Left ventricle myocardium superior (tissue), 1 donor: Measurements from ENCODE around the gene IZUMO2. TPM values are rescaled to one million over a fixed set of nuclear protein-coding genes. Genes with fewer than 3 reads are reported as not detected.

Experiments
- ATAC-seq: fragments of 200-7000 bp; cut with Tn5 transposase; one replicate; pipeline ENCODE4 v1.9.1; 2020; ENCODE audit warnings: mild to moderate bottlenecking, moderate library complexity
- DNase-seq: peaks from one replicate; pipeline ENCODE4 v3.0.0-alpha.2; 2020
- intact Hi-C: fragments of 100-400 bp; cut with micrococcal nuclease; formaldehyde crosslinking; loops from one replicate; pipeline ENCODE4 v1.11.0; 2022
- long read RNA-seq: library from polyadenylated mRNA; unstranded; transcript quantifications from one replicate; pipeline ENCODE4 v2.0.0, GENCODE V29; 2021
- total RNA-seq: library from RNA; stranded (reverse); fragmentation: NEBNext Ultra II Directional; extraction: Animal tissue kit (Norgen Biotek cat#: 25700); gene quantifications from one replicate; pipeline ENCODE4 v1.2.1, GENCODE V29; 2021
- donor health status: DM: no; HTN: yes; CAD: no; lungs with severe emphysema.

Gene IZUMO2
- not detected for total RNA-seq
- long read RNA-seq, result 0 reads

GRCh38 chr19:50162988-50163387 is at the start of gene IZUMO2:
IZUMO2 (minus strand) TSS chr19:50163281; CDS start chr19:50163194, 87 bp downstream.
- intact Hi-C loops, result no loop called here
- no peak for DNase-seq
- no peak for ATAC-seq

- ATAC-seq, result no peak
- intact Hi-C loops, result no loop called here
- no peak for DNase-seq
Observed at GRCh38 chr19:50210425-50210824, 47.3 kb upstream of the IZUMO2 start.

GRCh38 chr19:50209131-50209530 is 46.0 kb upstream of the IZUMO2 start:
- intact Hi-C loops, result no loop called here
- no peak for DNase-seq

GRCh38 chr19:50207730-50208129 is 44.6 kb upstream of the IZUMO2 start:
- DNase-seq (no peak), ATAC-seq (no peak)
- intact Hi-C loops, result no loop called here

More at GRCh38 chr19:50209131-50209530, 46.0 kb upstream of the IZUMO2 start:
- no peak for ATAC-seq

- ATAC-seq (no peak), DNase-seq (no peak)
- intact Hi-C loops, result no loop called here
Observed at GRCh38 chr19:50206191-50206590, 43.1 kb upstream of the IZUMO2 start.

- ATAC-seq (no peak), DNase-seq (no peak)
- intact Hi-C loops, result no loop called here
Observed at GRCh38 chr19:50205681-50206138, 42.6 kb upstream of the IZUMO2 start.

- peak; percentile 85 for DNase-seq
Observed at GRCh38 chr19:50204811-50205675, 42.0 kb upstream of the IZUMO2 start.

GRCh38 chr19:50204081-50204428 is 41.0 kb upstream of the IZUMO2 start:
- DNase-seq, result no peak
- no peak for ATAC-seq
- intact Hi-C loops, result no loop called here

More at GRCh38 chr19:50204811-50205675, 42.0 kb upstream of the IZUMO2 start:
- intact Hi-C loops, result no loop called here
- peak; percentile 74 for ATAC-seq

- DNase-seq (peak; percentile 93), ATAC-seq (peak; percentile 87)
- intact Hi-C loops, result no loop called here
Observed at GRCh38 chr19:50203281-50204080, 40.4 kb upstream of the IZUMO2 start, which contains the start of gene MYH14. MYH14 (plus strand) TSS chr19:50203622; CDS start chr19:50210366, 6,744 bp downstream.

GRCh38 chr19:50202962-50203280 is 39.8 kb upstream of the IZUMO2 start:
- no peak for DNase-seq
- ATAC-seq, result no peak
- intact Hi-C loops, result no loop called here

- ATAC-seq, result no peak
- intact Hi-C loops, result no loop called here
- DNase-seq, result no peak
Observed at GRCh38 chr19:50202386-50202785, 39.3 kb upstream of the IZUMO2 start.

GRCh38 chr19:50199259-50199555 is 36.1 kb upstream of the IZUMO2 start:
- DNase-seq, result peak; percentile 47
- intact Hi-C loops, result no loop called here
- ATAC-seq, result peak; percentile 3

GRCh38 chr19:50198431-50199258 is 35.6 kb upstream of the IZUMO2 start:
- intact Hi-C loops, result no loop called here
- peak; percentile 44 for DNase-seq
- ATAC-seq, result peak; percentile 55

- ATAC-seq (no peak), DNase-seq (no peak)
- intact Hi-C loops, result no loop called here
Observed at GRCh38 chr19:50197348-50197747, 34.3 kb upstream of the IZUMO2 start.

GRCh38 chr19:50196322-50196932 is 33.3 kb upstream of the IZUMO2 start:
- intact Hi-C loops, result no loop called here
- no peak for ATAC-seq
- no peak for DNase-seq

GRCh38 chr19:50195224-50195623 is 32.1 kb upstream of the IZUMO2 start:
- ATAC-seq, result no peak

GRCh38 chr19:50192463-50193211 is 29.6 kb upstream of the IZUMO2 start:
- intact Hi-C loops, result no loop called here
- ATAC-seq, result no peak
- no peak for DNase-seq

More at GRCh38 chr19:50195224-50195623, 32.1 kb upstream of the IZUMO2 start:
- intact Hi-C loops, result no loop called here
- DNase-seq, result no peak

- intact Hi-C loops, result no loop called here
- peak; percentile 81 for ATAC-seq
- DNase-seq, result no peak
Observed at GRCh38 chr19:50191216-50191615, 28.1 kb upstream of the IZUMO2 start.
